Muscle layer of colon (tissue), 2 donors: ENCODE results near the gene PHAF1.

Source experiments
- H3K27ac ChIP-seq: one replicate; pipeline ENCODE4 v1.7.0; 2013; ENCODE audit warnings: low read depth, mild to moderate bottlenecking, low read length, moderate library complexity
- H3K27me3 ChIP-seq, 2 donors: one replicate each; pipeline ENCODE4 v1.7.0; 2013; ENCODE audit warnings: low read length in 2 of 2, mild to moderate bottlenecking in 2 of 2; ENCODE audit not compliant: insufficient read depth in 2 of 2, control insufficient read depth in 1 of 2
- H3K36me3 ChIP-seq: one replicate; pipeline ENCODE4 v1.7.0; 2013; ENCODE audit warnings: mild to moderate bottlenecking, low read length; ENCODE audit not compliant: insufficient read depth
- H3K4me1 ChIP-seq: one replicate; pipeline ENCODE4 v1.7.0; 2013; ENCODE audit warnings: mild to moderate bottlenecking, low read length; ENCODE audit not compliant: insufficient read depth
- H3K4me3 ChIP-seq, 2 donors: one replicate each; pipeline ENCODE4 v1.7.0; 2013; ENCODE audit warnings: low read length in 2 of 2, low read depth in 1 of 2, mild to moderate bottlenecking in 1 of 2, moderate library complexity in 1 of 2
- H3K9ac ChIP-seq: one replicate; pipeline ENCODE4 v1.7.0; 2013; ENCODE audit warnings: low read length
- H3K9me3 ChIP-seq: one replicate; pipeline ENCODE4 v1.7.0; 2013; ENCODE audit warnings: mild to moderate bottlenecking, low read length
- donor health status: abdominal sarcoma.
- donor health status: Adenocarcinoma of cecum.

Gene PHAF1

GRCh38 chr16:67186550-67186950 is 76.8 kb downstream of the PHAF1 start:
- H3K9ac ChIP-seq, result no peak overlapping the region
- peaks cover 32% of the 10 kb centered on the region for H3K4me1 ChIP-seq

GRCh38 chr16:67187175-67187890 is 77.6 kb downstream of the PHAF1 start:
- Histone ChIP-seq H3K4me3 (no peak overlapping the region), H3K9ac (no peak overlapping the region), H3K9me3 (no peaks in the 10 kb centered on the region), H3K4me1 (peaks cover 35% of the 10 kb centered on the region), H3K27me3 (no peaks in the 10 kb centered on the region), H3K27ac (no peak overlapping the region), H3K36me3 (no peaks in the 10 kb centered on the region)

More at GRCh38 chr16:67186550-67186950, 76.8 kb downstream of the PHAF1 start:
- H3K4me3 ChIP-seq, result no peak overlapping the region
- H3K27me3 ChIP-seq, result no peaks in the 10 kb centered on the region
- H3K27ac ChIP-seq, result no peak overlapping the region
- H3K36me3 ChIP-seq, result no peaks in the 10 kb centered on the region
- H3K9me3 ChIP-seq, result no peaks in the 10 kb centered on the region

- Histone ChIP-seq H3K9ac (no peak overlapping the region), H3K36me3 (no peaks in the 10 kb centered on the region), H3K9me3 (no peaks in the 10 kb centered on the region), H3K4me1 (peaks cover 34% of the 10 kb centered on the region), H3K27ac (no peak overlapping the region), H3K27me3 (no peaks in the 10 kb centered on the region), H3K4me3 (no peak overlapping the region)
These were observed 78.6 kb downstream of the PHAF1 start for GRCh38 chr16:67188323-67188722.

GRCh38 chr16:67188798-67189197 is 79.1 kb downstream of the PHAF1 start:
- Histone ChIP-seq H3K4me3 (no peak overlapping the region), H3K9ac (no peak overlapping the region), H3K27me3 (no peaks in the 10 kb centered on the region), H3K27ac (no peak overlapping the region), H3K36me3 (peaks cover 3% of the 10 kb centered on the region), H3K4me1 (peaks cover 37% of the 10 kb centered on the region), H3K9me3 (no peaks in the 10 kb centered on the region)

GRCh38 chr16:67190041-67190440 is 80.3 kb downstream of the PHAF1 start, which contains the start of gene EXOC3L1:
Gene EXOC3L1 (minus strand): TSS chr16:67190136. CDS start chr16:67189676, 460 bp downstream.
- no peaks in the 10 kb centered on the region for H3K9me3 ChIP-seq
- H3K4me3 ChIP-seq, result no peak within 1 kb of the TSS
- H3K9ac ChIP-seq, result no peak within 1 kb of the TSS
- peaks cover 34% of the 10 kb centered on the region for H3K4me1 ChIP-seq
- no peak within 1 kb of the TSS for H3K27ac ChIP-seq
- H3K27me3 ChIP-seq, result no peaks in the 10 kb centered on the region
- peaks cover 15% of the 10 kb centered on the region for H3K36me3 ChIP-seq

- H3K27me3 ChIP-seq, result no peaks in the 10 kb centered on the region
- no peak overlapping the region for H3K4me3 ChIP-seq
- H3K36me3 ChIP-seq, result peaks cover 22% of the 10 kb centered on the region
- H3K9ac ChIP-seq, result no peak overlapping the region
- H3K27ac ChIP-seq, result no peak overlapping the region
- no peaks in the 10 kb centered on the region for H3K9me3 ChIP-seq
- peaks cover 28% of the 10 kb centered on the region for H3K4me1 ChIP-seq
These were observed 81.0 kb downstream of the PHAF1 start for GRCh38 chr16:67190448-67191399.

- Histone ChIP-seq H3K27ac (no peak overlapping the region), H3K4me3 (peak overlapping the region in 1 of 2 donors; percentile 91), H3K27me3 (no peaks in the 10 kb centered on the region), H3K9me3 (no peaks in the 10 kb centered on the region), H3K4me1 (peaks cover 26% of the 10 kb centered on the region), H3K36me3 (peaks cover 30% of the 10 kb centered on the region), H3K9ac (no peak overlapping the region)
These were observed 81.8 kb downstream of the PHAF1 start for GRCh38 chr16:67191411-67191994.

- peak within 1 kb of the TSS; percentile 47 to 91 for H3K4me3 ChIP-seq
- peak within 1 kb of the TSS; percentile 80 for H3K27ac ChIP-seq
- peak within 1 kb of the TSS; percentile 79 for H3K9ac ChIP-seq
- peaks cover 26% of the 10 kb centered on the region for H3K4me1 ChIP-seq
- H3K36me3 ChIP-seq, result peaks cover 36% of the 10 kb centered on the region
- no peaks in the 10 kb centered on the region for H3K27me3 ChIP-seq
- no peaks in the 10 kb centered on the region for H3K9me3 ChIP-seq
These were observed 82.4 kb downstream of the PHAF1 start, which contains the start of gene E2F4 for GRCh38 chr16:67191995-67192681. Gene E2F4 (plus strand): TSS chr16:67192155. CDS start chr16:67192228, 73 bp downstream.

- Histone ChIP-seq H3K27me3 (no peaks in the 10 kb centered on the region), H3K9me3 (no peaks in the 10 kb centered on the region), H3K27ac (peak overlapping the region; percentile 80), H3K4me3 (peak overlapping the region; percentile 47 to 91), H3K9ac (peak overlapping the region; percentile 79), H3K36me3 (peaks cover 44% of the 10 kb centered on the region), H3K4me1 (peaks cover 26% of the 10 kb centered on the region)
These were observed 83.1 kb downstream of the PHAF1 start for GRCh38 chr16:67192781-67193361.

GRCh38 chr16:67193536-67193935 is 83.8 kb downstream of the PHAF1 start:
- Histone ChIP-seq H3K36me3 (peaks cover 49% of the 10 kb centered on the region), H3K27me3 (no peaks in the 10 kb centered on the region), H3K4me3 (peak overlapping the region in 1 of 2 donors; percentile 91), H3K27ac (no peak overlapping the region), H3K4me1 (peaks cover 26% of the 10 kb centered on the region), H3K9ac (no peak overlapping the region), H3K9me3 (no peaks in the 10 kb centered on the region)
